Panc1 (cell line): ENCODE data around the gene PRDX2. TPM values are rescaled to one million over a fixed set of nuclear protein-coding genes. Genes with fewer than 3 reads are reported as not detected.
A peak's percentile ranks its signal among the peaks of the same experiment; 100 is the strongest.

Source experiments
- ATAC-seq: fragments of 200-7000 bp; cut with Tn5 transposase; 2 replicates; pipeline ENCODE4 v1.9.1; 2020; ENCODE audit warnings: mild to moderate bottlenecking, moderate library complexity
- BruUV-seq: library from RNA; stranded (reverse); fragments of 400-500 nt; replicated peaks from 2 replicates; lab custom pipeline; 2021; lab: Mats Ljungman, UMichigan
- CTCF ChIA-PET: fragments of 300-600 bp; sonication (Branson Sonifier 250); formaldehyde crosslinking; loops from one replicate; lab custom pipeline; 2022; ENCODE audit warnings: antibody characterized with exemption; lab: Charles Lee
- POLR2A ChIA-PET: fragments of 300-600 bp; sonication (Branson Sonifier 250); formaldehyde crosslinking; loops from one replicate; lab custom pipeline; 2022; ENCODE audit warnings: antibody characterized with exemption; lab: Charles Lee
- DNase-seq: peaks from one replicate; pipeline ENCODE4 v3.0.0-alpha.2; 2010; ENCODE audit warnings: low read depth, low spot score
- H3K27ac ChIP-seq: 2 replicates; pipeline ENCODE4 v1.5.1; 2011; ENCODE audit warnings: mild to moderate bottlenecking, low read length, inconsistent platforms
- H3K27me3 ChIP-seq: fragments of 200-500 bp; sonication (Bioruptor generic); 2 replicates; pipeline ENCODE4 v1.6.0; 2014; ENCODE audit warnings: low read length, inconsistent platforms; ENCODE audit not compliant: control insufficient read depth, insufficient read depth
- H3K36me3 ChIP-seq: fragments of 200-500 bp; sonication (Bioruptor generic); 2 replicates; pipeline ENCODE4 v1.5.1; 2014; ENCODE audit warnings: inconsistent platforms, mild to moderate bottlenecking, low read length, moderate library complexity; ENCODE audit not compliant: control insufficient read depth, insufficient read depth
- H3K4me1 ChIP-seq: 2 replicates; pipeline ENCODE4 v1.5.1; 2011; ENCODE audit warnings: inconsistent platforms, mild to moderate bottlenecking, low read length, moderate library complexity; ENCODE audit not compliant: control insufficient read depth, insufficient read depth
- H3K4me3 ChIP-seq, 2 experiments: 2 replicates each; pipeline ENCODE4 v1.5.1; 2011 to 2012; ENCODE audit warnings: low read depth in 2 of 2, low read length in 2 of 2, mild to moderate bottlenecking in 2 of 2, inconsistent platforms in 1 of 2, moderate library complexity in 1 of 2
- H3K9me3 ChIP-seq: fragments of 200-500 bp; sonication (Bioruptor generic); 2 replicates; pipeline ENCODE4 v1.5.1; 2014; ENCODE audit warnings: low read depth, mild to moderate bottlenecking, inconsistent platforms, low read length, moderate library complexity; ENCODE audit not compliant: control insufficient read depth, insufficient read depth
- POLR2AphosphoS5 ChIP-seq: IDR thresholded peaks from 2 replicates; pipeline ENCODE4 v1.6.1; 2012; ENCODE audit warnings: mild to moderate bottlenecking, low read depth, low read length, moderate library complexity
- SIN3A ChIP-seq: IDR thresholded peaks from 2 replicates; pipeline ENCODE4 v1.6.1; 2012; ENCODE audit warnings: low read depth, mild to moderate bottlenecking, low read length, moderate library complexity, borderline replicate concordance; ENCODE audit not compliant: insufficient read depth
- TCF7L2 ChIP-seq: IDR thresholded peaks from 2 replicates; pipeline ENCODE4 v1.6.1; 2011; ENCODE audit warnings: mild to moderate bottlenecking, low read depth, low read length, inconsistent platforms
- in situ Hi-C: cut with HindIII; loops from 2 replicates; pipeline ENCODE4 v1.10.0; 2016; ENCODE audit warnings: low sequenced_read_pairs, low pct_unique_long_range_greater_than_20kb
- intact Hi-C: fragments of 100-400 bp; cut with micrococcal nuclease; formaldehyde crosslinking; loops from one replicate; pipeline ENCODE4 v1.10.0; 2022; ENCODE audit not compliant: unreplicated experiment
- total RNA-seq: library from RNA; stranded (reverse); gene quantifications from one replicate; pipeline ENCODE4 v1.2.1, GENCODE V29; 2021; ENCODE audit not compliant: unreplicated experiment
- TF ChIP-seq, protein P1 (sequence below), 2 experiments: IDR thresholded peaks; 2 replicates each; pipeline ENCODE4 v1.6.1; 2011 to 2012; ENCODE audit warnings: low read depth in 2 of 2, control low read depth in 1 of 2, low read length in 1 of 2, mild to moderate bottlenecking in 1 of 2, moderate library complexity in 1 of 2; ENCODE audit not compliant: insufficient read depth in 1 of 2
- TF ChIP-seq, protein P2 (sequence below): fragments of 450-650 bp; IDR thresholded peaks from 2 replicates; pipeline ENCODE4 v1.5.1; 2017; ENCODE audit warnings: mild to moderate bottlenecking

PRDX2 gene
- total RNA-seq, 1 experiment from 2014 or later: 61.0 TPM

DNA sequence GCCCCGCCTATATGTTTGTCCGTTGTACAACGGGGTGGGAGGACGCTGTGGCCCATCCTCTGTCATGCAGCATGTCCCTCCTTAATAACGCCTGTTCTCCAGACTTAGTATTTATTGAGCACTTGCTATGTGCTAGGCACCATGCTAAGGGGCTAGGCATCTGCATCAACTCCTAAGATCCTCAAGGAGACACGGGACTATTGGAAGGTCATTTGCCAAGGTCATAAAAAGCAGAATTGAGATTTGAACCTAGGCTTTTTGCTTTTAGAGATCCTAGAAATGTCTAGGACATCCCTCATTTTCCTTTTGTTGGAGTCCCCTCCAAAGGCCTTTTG, 34.9 kb upstream of the PRDX2 start:
- BruUV-seq: no TSS peak
- CTCF ChIA-PET: no interaction called here
- in situ Hi-C loops: no loop called here

DNA sequence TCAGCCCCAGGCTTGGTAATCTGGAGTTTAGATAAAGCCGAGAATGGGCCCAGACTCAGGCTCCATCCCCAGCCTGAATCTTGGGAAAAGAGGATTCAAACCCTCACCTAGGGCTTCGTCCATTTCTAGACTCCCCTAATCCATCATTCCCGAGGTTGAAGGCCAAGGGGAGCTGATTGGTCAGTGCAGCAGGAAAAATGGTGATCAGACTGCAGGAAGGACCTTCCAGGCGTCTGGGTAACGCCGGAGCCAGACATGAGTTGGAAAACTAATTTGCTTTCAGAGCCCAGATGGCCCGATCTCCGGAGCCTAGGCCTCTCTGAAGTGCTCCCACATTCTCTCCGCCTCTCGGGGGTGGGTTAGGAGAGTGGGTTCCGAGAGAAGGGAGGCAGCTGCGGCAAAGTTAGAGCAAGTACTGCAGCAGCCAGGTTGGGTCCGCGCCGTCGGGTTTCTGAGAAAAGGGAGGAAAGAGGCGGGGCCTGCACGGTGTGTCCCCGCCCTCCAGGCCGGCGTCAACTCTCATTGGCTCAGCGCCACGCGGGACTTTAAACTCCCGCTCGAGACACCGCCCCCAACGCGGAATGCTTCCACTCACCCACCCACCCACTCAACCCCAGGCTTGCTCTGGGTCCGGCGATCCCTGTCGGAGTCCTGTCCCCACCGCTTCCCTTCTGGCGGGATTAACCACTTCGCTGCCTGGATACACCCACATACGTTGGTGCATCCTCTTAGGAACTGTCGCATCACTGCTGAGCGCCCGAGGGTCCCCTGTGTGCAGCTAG, 33.6 kb upstream of the PRDX2 start:
- DNase-seq (no peak), ATAC-seq (peak; percentile 36; the same call in 1 of the 2 replicates)
- H3K4me3 ChIP-seq: peak overlapping the region; percentile 39 to 58
- H3K27ac ChIP-seq: peak overlapping the region; percentile 12; the same call in 1 of the 2 replicates
- peaks cover 4% of the 10 kb centered on the region for H3K4me1 ChIP-seq
- in situ Hi-C loops (no loop called here), intact Hi-C loops (no loop called here)
- H3K9me3 ChIP-seq: no peaks in the 10 kb centered on the region
- TF ChIP-seq POLR2AphosphoS5: no peak
- TF ChIP-seq, protein P1, sequence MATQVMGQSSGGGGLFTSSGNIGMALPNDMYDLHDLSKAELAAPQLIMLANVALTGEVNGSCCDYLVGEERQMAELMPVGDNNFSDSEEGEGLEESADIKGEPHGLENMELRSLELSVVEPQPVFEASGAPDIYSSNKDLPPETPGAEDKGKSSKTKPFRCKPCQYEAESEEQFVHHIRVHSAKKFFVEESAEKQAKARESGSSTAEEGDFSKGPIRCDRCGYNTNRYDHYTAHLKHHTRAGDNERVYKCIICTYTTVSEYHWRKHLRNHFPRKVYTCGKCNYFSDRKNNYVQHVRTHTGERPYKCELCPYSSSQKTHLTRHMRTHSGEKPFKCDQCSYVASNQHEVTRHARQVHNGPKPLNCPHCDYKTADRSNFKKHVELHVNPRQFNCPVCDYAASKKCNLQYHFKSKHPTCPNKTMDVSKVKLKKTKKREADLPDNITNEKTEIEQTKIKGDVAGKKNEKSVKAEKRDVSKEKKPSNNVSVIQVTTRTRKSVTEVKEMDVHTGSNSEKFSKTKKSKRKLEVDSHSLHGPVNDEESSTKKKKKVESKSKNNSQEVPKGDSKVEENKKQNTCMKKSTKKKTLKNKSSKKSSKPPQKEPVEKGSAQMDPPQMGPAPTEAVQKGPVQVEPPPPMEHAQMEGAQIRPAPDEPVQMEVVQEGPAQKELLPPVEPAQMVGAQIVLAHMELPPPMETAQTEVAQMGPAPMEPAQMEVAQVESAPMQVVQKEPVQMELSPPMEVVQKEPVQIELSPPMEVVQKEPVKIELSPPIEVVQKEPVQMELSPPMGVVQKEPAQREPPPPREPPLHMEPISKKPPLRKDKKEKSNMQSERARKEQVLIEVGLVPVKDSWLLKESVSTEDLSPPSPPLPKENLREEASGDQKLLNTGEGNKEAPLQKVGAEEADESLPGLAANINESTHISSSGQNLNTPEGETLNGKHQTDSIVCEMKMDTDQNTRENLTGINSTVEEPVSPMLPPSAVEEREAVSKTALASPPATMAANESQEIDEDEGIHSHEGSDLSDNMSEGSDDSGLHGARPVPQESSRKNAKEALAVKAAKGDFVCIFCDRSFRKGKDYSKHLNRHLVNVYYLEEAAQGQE (IDR thresholded peaks at IDR 0.05; ENCODE audit: insufficient read depth in 1 of 2, low read depth in 2 of 2, low read length in 1 of 2): no peak
- no peaks in the 10 kb centered on the region; the same call in 1 of the 2 replicates for H3K27me3 ChIP-seq
- ChIA-PET POLR2A (no interaction called here), CTCF (interaction anchor here (0.5 kb wide), 1 partner anchor 42 kb away, joined by 3 read pairs; no protein-coding TSS in a partner anchor)
- BruUV-seq: no TSS peak
- H3K36me3 ChIP-seq: no peaks in the 10 kb centered on the region; the same call in 1 of the 2 replicates

More for the DNA sequence above, 34.9 kb upstream of the PRDX2 start:
- Histone ChIP-seq H3K27me3 (no peaks in the 10 kb centered on the region; the same call in 1 of the 2 replicates), H3K4me3 (peak overlapping the region; percentile 39 to 58; a peak in 3 of 4 replicates), H3K36me3 (no peaks in the 10 kb centered on the region; the same call in 1 of the 2 replicates), H3K4me1 (peaks cover 4% of the 10 kb centered on the region), H3K27ac (no peak overlapping the region), H3K9me3 (no peaks in the 10 kb centered on the region)
- TF ChIP-seq SIN3A (no peak), TCF7L2 (no peak), POLR2AphosphoS5 (no peak)
- TF ChIP-seq, protein P1 (IDR thresholded peaks at IDR 0.05; ENCODE audit: insufficient read depth in 1 of 2, low read depth in 2 of 2, low read length in 1 of 2): no peak
- TF ChIP-seq, protein P2, sequence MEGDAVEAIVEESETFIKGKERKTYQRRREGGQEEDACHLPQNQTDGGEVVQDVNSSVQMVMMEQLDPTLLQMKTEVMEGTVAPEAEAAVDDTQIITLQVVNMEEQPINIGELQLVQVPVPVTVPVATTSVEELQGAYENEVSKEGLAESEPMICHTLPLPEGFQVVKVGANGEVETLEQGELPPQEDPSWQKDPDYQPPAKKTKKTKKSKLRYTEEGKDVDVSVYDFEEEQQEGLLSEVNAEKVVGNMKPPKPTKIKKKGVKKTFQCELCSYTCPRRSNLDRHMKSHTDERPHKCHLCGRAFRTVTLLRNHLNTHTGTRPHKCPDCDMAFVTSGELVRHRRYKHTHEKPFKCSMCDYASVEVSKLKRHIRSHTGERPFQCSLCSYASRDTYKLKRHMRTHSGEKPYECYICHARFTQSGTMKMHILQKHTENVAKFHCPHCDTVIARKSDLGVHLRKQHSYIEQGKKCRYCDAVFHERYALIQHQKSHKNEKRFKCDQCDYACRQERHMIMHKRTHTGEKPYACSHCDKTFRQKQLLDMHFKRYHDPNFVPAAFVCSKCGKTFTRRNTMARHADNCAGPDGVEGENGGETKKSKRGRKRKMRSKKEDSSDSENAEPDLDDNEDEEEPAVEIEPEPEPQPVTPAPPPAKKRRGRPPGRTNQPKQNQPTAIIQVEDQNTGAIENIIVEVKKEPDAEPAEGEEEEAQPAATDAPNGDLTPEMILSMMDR: no peak
- POLR2A ChIA-PET: no interaction called here
- intact Hi-C loops: no loop called here
- ATAC-seq: no peak
- DNase-seq: no peak
